MCF 10A (cell line): ENCODE results near the gene HNRNPUL1. TPM values are rescaled to one million over a fixed set of nuclear protein-coding genes. Genes with fewer than 3 reads are reported as not detected.

Source experiments
- BruUV-seq: library from RNA; stranded (reverse); fragments of 400-500 nt; replicated peaks from 2 replicates; lab custom pipeline; 2021; lab: Mats Ljungman, UMichigan
- CTCF ChIA-PET: fragments of 300-600 bp; sonication (Branson Sonifier 250); formaldehyde crosslinking; extraction: SDS; loops from one replicate; lab custom pipeline; 2021; ENCODE audit warnings: antibody characterized with exemption, inconsistent platforms; lab: Yijun Ruan, JAX
- POLR2A ChIA-PET: fragments of 300-600, 350-650 bp; sonication (Branson Sonifier 250); formaldehyde crosslinking; extraction: SDS; loops from one replicate; lab custom pipeline; 2020; ENCODE audit warnings: antibody characterized with exemption, inconsistent platforms; lab: Yijun Ruan, JAX
- DNase-seq: peaks from one replicate; pipeline ENCODE4 v3.0.0-alpha.2; 2018; ENCODE audit not compliant: unreplicated experiment
- H3K27ac Mint-ChIP-seq: one replicate; pipeline ENCODE4 v1.8.0; 2022; ENCODE audit warnings: mild to moderate bottlenecking, low read depth, mixed read lengths; ENCODE audit not compliant: unreplicated experiment
- H3K27me3 Mint-ChIP-seq: one replicate; pipeline ENCODE4 v1.8.0; 2022; ENCODE audit warnings: mixed read lengths; ENCODE audit not compliant: insufficient read depth, unreplicated experiment
- H3K36me3 Mint-ChIP-seq: one replicate; pipeline ENCODE4 v1.8.0; 2022; ENCODE audit warnings: mild to moderate bottlenecking, moderate library complexity, mixed read lengths; ENCODE audit not compliant: insufficient read depth, unreplicated experiment
- H3K4me1 Mint-ChIP-seq: one replicate; pipeline ENCODE4 v1.8.0; 2022; ENCODE audit warnings: mixed read lengths; ENCODE audit not compliant: insufficient read depth, unreplicated experiment
- H3K4me3 Mint-ChIP-seq: one replicate; pipeline ENCODE4 v1.8.0; 2022; ENCODE audit warnings: mild to moderate bottlenecking, moderate library complexity, mixed read lengths; ENCODE audit not compliant: unreplicated experiment
- H3K9me3 Mint-ChIP-seq: one replicate; pipeline ENCODE4 v1.8.0; 2022; ENCODE audit warnings: mixed read lengths; ENCODE audit not compliant: unreplicated experiment
- CTCF ChIP-seq: fragments of 200-600 bp; IDR thresholded peaks from one replicate; pipeline ENCODE4 v1.8.0; 2022; ENCODE audit warnings: antibody characterized with exemption, mild to moderate bottlenecking; ENCODE audit not compliant: unreplicated experiment
- intact Hi-C: fragments of 100-400 bp; cut with micrococcal nuclease; formaldehyde crosslinking; loops from 2 replicates; pipeline ENCODE4 v1.14.1; 2022
- total RNA-seq: library from RNA; stranded (reverse); gene quantifications from 2 replicates; pipeline ENCODE4 v1.2.3, GENCODE V29; 2022

HNRNPUL1 gene
- total RNA-seq, 1 experiment from 2014 or later = 204 TPM

DNA sequence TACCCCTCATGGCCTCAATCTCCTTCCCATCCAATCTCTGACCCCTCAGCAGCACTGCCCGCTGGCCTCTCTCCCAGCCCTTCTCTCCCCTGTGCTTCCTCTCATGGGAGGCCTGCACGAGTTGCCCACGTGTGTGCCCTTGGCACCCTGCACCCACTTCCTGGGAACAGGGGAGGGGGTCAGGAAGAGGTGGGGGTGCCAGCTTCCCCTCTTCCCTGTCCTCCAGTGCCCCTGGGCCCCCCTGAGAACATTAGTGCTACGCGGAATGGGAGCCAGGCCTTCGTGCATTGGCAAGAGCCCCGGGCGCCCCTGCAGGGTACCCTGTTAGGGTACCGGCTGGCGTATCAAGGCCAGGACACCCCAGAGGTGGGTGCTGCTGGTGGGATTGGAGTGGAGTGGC, 25.9 kb upstream of the HNRNPUL1 start:
- TF ChIP-seq CTCF = no peak
- no TSS peak for BruUV-seq
- H3K9me3 Mint-ChIP-seq = peaks cover 7% of the 10 kb centered on the region
- peaks cover 18% of the 10 kb centered on the region for H3K36me3 Mint-ChIP-seq
- H3K27me3 Mint-ChIP-seq = no peaks in the 10 kb centered on the region
- ChIA-PET CTCF (interaction anchor here (1.0 kb wide), 1 partner anchor 26 kb away, joined by 3 read pairs; the partner anchor contains the start of gene HNRNPUL1), POLR2A (interaction anchor here (1.5 to 1.8 kb wide), 2 partner anchors 20 to 24 kb away, joined by 3 to 6 read pairs; partner anchors contain the start of gene AXL)
- no peak overlapping the region for H3K4me3 Mint-ChIP-seq
- DNase-seq = no peak
- H3K4me1 Mint-ChIP-seq = no peaks in the 10 kb centered on the region
- intact Hi-C loops = no loop called here
- no peak overlapping the region for H3K27ac Mint-ChIP-seq

DNA sequence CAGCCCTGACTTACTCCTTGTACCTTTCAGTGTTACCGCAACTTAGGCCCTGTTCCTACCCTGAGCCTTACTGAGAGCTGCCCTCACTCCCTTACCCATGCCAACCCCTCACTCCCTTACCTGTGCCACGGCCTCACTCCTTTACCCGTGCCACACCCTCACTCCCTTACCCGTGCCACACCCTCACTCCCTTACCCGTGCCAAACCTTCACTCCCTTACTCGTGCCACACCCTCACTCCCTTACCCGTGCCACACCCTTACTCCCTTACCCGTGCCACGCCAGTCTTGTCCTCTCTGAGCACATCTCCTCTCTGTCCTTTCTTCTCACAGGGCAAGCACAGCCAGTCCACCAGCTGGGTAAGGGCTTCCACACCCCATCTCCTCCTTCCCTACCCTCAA, 24.8 kb upstream of the HNRNPUL1 start:
- POLR2A ChIA-PET = interaction anchor here (0.8 to 1.8 kb wide), 3 partner anchors 10 to 21 kb away, joined by 3 to 6 read pairs (median 3); partner anchors contain the start of gene AXL
- no TSS peak for BruUV-seq
- no peak for TF ChIP-seq CTCF

DNA sequence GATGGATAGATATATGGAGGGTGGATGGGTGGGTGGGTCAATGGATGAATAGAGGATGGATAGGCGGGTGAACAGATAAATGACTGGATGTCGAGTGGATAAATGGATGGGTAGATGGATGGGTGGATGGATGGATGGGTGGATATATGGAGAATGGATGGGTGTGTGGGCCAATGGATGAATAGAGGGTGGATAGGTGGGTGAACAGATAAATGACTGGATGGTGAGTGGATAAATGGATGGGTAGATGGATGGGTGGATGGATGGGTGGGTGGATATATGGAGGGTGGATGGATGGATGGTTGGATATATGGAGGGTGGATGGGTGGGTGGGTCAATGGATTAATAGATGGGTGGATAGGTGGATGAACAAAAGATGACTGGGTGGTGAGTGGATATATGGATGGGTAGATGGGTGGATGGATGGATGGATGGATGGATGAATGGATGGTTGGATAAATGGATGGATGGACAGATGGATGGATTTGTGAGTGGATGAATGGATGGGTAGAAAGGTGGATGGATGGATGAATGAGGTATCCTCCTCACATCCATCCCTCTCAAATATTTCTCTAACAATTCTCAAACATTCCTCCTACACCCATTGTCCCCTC, 24.1 kb upstream of the HNRNPUL1 start:
- DNase-seq = no peak
- Mint-ChIP-seq H3K27me3 (no peaks in the 10 kb centered on the region), H3K4me3 (no peak overlapping the region), H3K9me3 (peaks cover 7% of the 10 kb centered on the region), H3K27ac (no peak overlapping the region), H3K4me1 (no peaks in the 10 kb centered on the region), H3K36me3 (peaks cover 14% of the 10 kb centered on the region)
- ChIA-PET CTCF (no interaction called here), POLR2A (no interaction called here)
- no peak for TF ChIP-seq CTCF
- intact Hi-C loops = no loop called here
- BruUV-seq = no TSS peak

More for the DNA sequence above, 24.8 kb upstream of the HNRNPUL1 start:
- H3K27ac Mint-ChIP-seq = no peak overlapping the region
- DNase-seq = peak; percentile 24
- no peaks in the 10 kb centered on the region for H3K4me1 Mint-ChIP-seq
- H3K27me3 Mint-ChIP-seq = no peaks in the 10 kb centered on the region
- H3K4me3 Mint-ChIP-seq = no peak overlapping the region
- peaks cover 9% of the 10 kb centered on the region for H3K36me3 Mint-ChIP-seq
- H3K9me3 Mint-ChIP-seq = peaks cover 7% of the 10 kb centered on the region
- CTCF ChIA-PET = interaction anchor here (1.0 kb wide), 1 partner anchor 25 kb away, joined by 3 read pairs; the partner anchor contains the start of gene HNRNPUL1
- intact Hi-C loops = no loop called here

GRCh38 chr19:41241859-41242258, 22.3 kb upstream of the HNRNPUL1 start:
- POLR2A ChIA-PET = interaction anchor here (0.5 to 0.7 kb wide), 3 partner anchors 10 to 36 kb away, joined by 3 read pairs; no protein-coding TSS in a partner anchor
- Mint-ChIP-seq H3K9me3 (peaks cover 7% of the 10 kb centered on the region), H3K4me3 (no peak overlapping the region), H3K36me3 (peaks cover 26% of the 10 kb centered on the region), H3K27me3 (no peaks in the 10 kb centered on the region), H3K4me1 (no peaks in the 10 kb centered on the region), H3K27ac (no peak overlapping the region)
- no peak for TF ChIP-seq CTCF
- CTCF ChIA-PET = interaction anchor here (1.4 kb wide), 1 partner anchor 37 kb away, joined by 3 read pairs; no protein-coding TSS in a partner anchor
- no peak for DNase-seq
- no TSS peak for BruUV-seq
- intact Hi-C loops = no loop called here
